WTC11 (cell line): ENCODE results near the gene TRIM42.

ENCODE experiments used
- EMX1 ChIP-seq: fragments of 250-450 bp; sonication (Bioruptor Pico); IDR thresholded peaks from 2 replicates; pipeline ENCODE4 v1.8.0; 2021; ENCODE audit warnings: mild to moderate bottlenecking
- TP53 ChIP-seq: sonication (generic); formaldehyde crosslinking; IDR thresholded peaks from 2 replicates; pipeline ENCODE4 v1.8.1; 2023; ENCODE audit warnings: mild to moderate bottlenecking, missing genetic modification reagents
- ZNF317 ChIP-seq: sonication (generic); formaldehyde crosslinking; IDR thresholded peaks from 2 replicates; pipeline ENCODE4 v1.8.1; 2023; ENCODE audit warnings: low read depth, mild to moderate bottlenecking, moderate library complexity, missing genetic modification reagents, borderline replicate concordance
- ZNF671 ChIP-seq: fragments of 250-450 bp; sonication (Bioruptor Pico); IDR thresholded peaks from 2 replicates; pipeline ENCODE4 v1.8.0; 2021; ENCODE audit warnings: mild to moderate bottlenecking
- TF ChIP-seq, protein P1 (sequence below): sonication (generic); formaldehyde crosslinking; IDR thresholded peaks from 2 replicates; pipeline ENCODE4 v1.8.1; 2022; ENCODE audit warnings: mild to moderate bottlenecking, missing genetic modification reagents, moderate library complexity, borderline replicate concordance

GRCh38 chr3:140630366-140630765, 47.5 kb upstream of the TRIM42 start:
- TF ChIP-seq, protein P1, sequence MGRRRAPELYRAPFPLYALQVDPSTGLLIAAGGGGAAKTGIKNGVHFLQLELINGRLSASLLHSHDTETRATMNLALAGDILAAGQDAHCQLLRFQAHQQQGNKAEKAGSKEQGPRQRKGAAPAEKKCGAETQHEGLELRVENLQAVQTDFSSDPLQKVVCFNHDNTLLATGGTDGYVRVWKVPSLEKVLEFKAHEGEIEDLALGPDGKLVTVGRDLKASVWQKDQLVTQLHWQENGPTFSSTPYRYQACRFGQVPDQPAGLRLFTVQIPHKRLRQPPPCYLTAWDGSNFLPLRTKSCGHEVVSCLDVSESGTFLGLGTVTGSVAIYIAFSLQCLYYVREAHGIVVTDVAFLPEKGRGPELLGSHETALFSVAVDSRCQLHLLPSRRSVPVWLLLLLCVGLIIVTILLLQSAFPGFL: no peak
- TF ChIP-seq TP53: no peak
- no peak for TF ChIP-seq ZNF671
- TF ChIP-seq ZNF317 (CRISPR knock-in tag): no peak
- no peak for TF ChIP-seq EMX1 (CRISPR knock-in tag)
